ENCODE measurements around the gene OPN4. TPM values are rescaled to one million over a fixed set of nuclear protein-coding genes. Genes with fewer than 3 reads are reported as not detected.

The OPN4 gene
- total RNA-seq, 1 donor from 2014 or later, result not detected

GRCh38 chr10:86632951-86633350 is 21.4 kb upstream of the OPN4 start:
- no peaks in the 10 kb centered on the region for H4K20me1 ChIP-seq (ENCODE audit: insufficient read depth, low read length)
- TF ChIP-seq EZH2 (IDR thresholded peaks at IDR 0.05; ENCODE audit: insufficient read depth, low read length), result no peak
- TF ChIP-seq CTCF (IDR thresholded peaks at IDR 0.05; ENCODE audit: insufficient read depth, low read depth, low read length), result no peak
- FAIRE-seq, result no peak
- no peak overlapping the region for H3K4me2 ChIP-seq (ENCODE audit: low read length)
- H3K9me3 ChIP-seq (ENCODE audit: insufficient read depth, low read depth, low read length), result no peaks in the 10 kb centered on the region
- H2AFZ ChIP-seq (ENCODE audit: low read depth, low read length), result no peak overlapping the region
- no peak for DNase-seq (ENCODE audit: low read depth)
- Mint-ChIP-seq H3K4me1 (ENCODE audit: low read depth, unreplicated experiment) (peaks cover 7% of the 10 kb centered on the region), H3K27ac (ENCODE audit: unreplicated experiment) (no peak overlapping the region), H3K27me3 (ENCODE audit: low read depth, unreplicated experiment) (peaks cover 20% of the 10 kb centered on the region), H3K36me3 (ENCODE audit: low read depth, unreplicated experiment) (no peaks in the 10 kb centered on the region), H3K9me3 (ENCODE audit: unreplicated experiment) (no peaks in the 10 kb centered on the region), H3K4me3 (ENCODE audit: unreplicated experiment) (no peak overlapping the region)
- no peak overlapping the region for H3K27ac ChIP-seq (ENCODE audit: low read depth, low read length)
- no peaks in the 10 kb centered on the region for H3K36me3 ChIP-seq (ENCODE audit: insufficient read depth, low read length)
- H3K79me2 ChIP-seq (ENCODE audit: insufficient read depth, low read length), result no peaks in the 10 kb centered on the region
- H3K4me1 ChIP-seq (ENCODE audit: insufficient read depth, low read length), result peaks cover 13% of the 10 kb centered on the region
- no peak overlapping the region for H3K4me3 ChIP-seq (ENCODE audit: insufficient read depth, low read depth, low read length)
- no peak overlapping the region for H3K9ac ChIP-seq (ENCODE audit: low read length)
- H3K27me3 ChIP-seq (ENCODE audit: insufficient read depth, low read length), result peaks cover 2% of the 10 kb centered on the region

- Mint-ChIP-seq H3K27me3 (ENCODE audit: low read depth, unreplicated experiment) (peaks cover 20% of the 10 kb centered on the region), H3K9me3 (ENCODE audit: unreplicated experiment) (no peaks in the 10 kb centered on the region), H3K4me1 (ENCODE audit: low read depth, unreplicated experiment) (peaks cover 7% of the 10 kb centered on the region), H3K27ac (ENCODE audit: unreplicated experiment) (peak overlapping the region; percentile 51), H3K4me3 (ENCODE audit: unreplicated experiment) (no peak overlapping the region), H3K36me3 (ENCODE audit: low read depth, unreplicated experiment) (no peaks in the 10 kb centered on the region)
- H3K27ac ChIP-seq (ENCODE audit: low read depth, low read length), result no peak overlapping the region
- H3K9ac ChIP-seq (ENCODE audit: low read length), result no peak overlapping the region
- H4K20me1 ChIP-seq (ENCODE audit: insufficient read depth, low read length), result no peaks in the 10 kb centered on the region
- DNase-seq (ENCODE audit: low read depth), result peak; percentile 93
- no peak overlapping the region for H3K4me3 ChIP-seq (ENCODE audit: insufficient read depth, low read depth, low read length)
- peak; percentile 98 for FAIRE-seq
- H3K4me2 ChIP-seq (ENCODE audit: low read length), result peak overlapping the region; percentile 39
- H3K79me2 ChIP-seq (ENCODE audit: insufficient read depth, low read length), result no peaks in the 10 kb centered on the region
- peaks cover 13% of the 10 kb centered on the region for H3K4me1 ChIP-seq (ENCODE audit: insufficient read depth, low read length)
- no peaks in the 10 kb centered on the region for H3K9me3 ChIP-seq (ENCODE audit: insufficient read depth, low read depth, low read length)
- H3K27me3 ChIP-seq (ENCODE audit: insufficient read depth, low read length), result peaks cover 2% of the 10 kb centered on the region
- TF ChIP-seq EZH2 (IDR thresholded peaks at IDR 0.05; ENCODE audit: insufficient read depth, low read length) (no peak), CTCF (IDR thresholded peaks at IDR 0.05; ENCODE audit: insufficient read depth, low read depth, low read length) (no peak)
- no peaks in the 10 kb centered on the region for H3K36me3 ChIP-seq (ENCODE audit: insufficient read depth, low read length)
- H2AFZ ChIP-seq (ENCODE audit: low read depth, low read length), result no peak overlapping the region
These were observed 18.9 kb upstream of the OPN4 start for GRCh38 chr10:86635402-86635801.

- no peak overlapping the region for H3K4me2 ChIP-seq (ENCODE audit: low read length)
- H3K79me2 ChIP-seq (ENCODE audit: insufficient read depth, low read length), result no peaks in the 10 kb centered on the region
- H4K20me1 ChIP-seq (ENCODE audit: insufficient read depth, low read length), result no peaks in the 10 kb centered on the region
- FAIRE-seq (no peak), DNase-seq (ENCODE audit: low read depth) (no peak)
- H3K27ac ChIP-seq (ENCODE audit: low read depth, low read length), result peak overlapping the region; percentile 8
- no peaks in the 10 kb centered on the region for H3K36me3 ChIP-seq (ENCODE audit: insufficient read depth, low read length)
- H3K27ac Mint-ChIP-seq (ENCODE audit: unreplicated experiment), result peak overlapping the region; percentile 51
- peaks cover 2% of the 10 kb centered on the region for H3K27me3 ChIP-seq (ENCODE audit: insufficient read depth, low read length)
- H3K27me3 Mint-ChIP-seq (ENCODE audit: low read depth, unreplicated experiment), result peaks cover 16% of the 10 kb centered on the region
- H3K4me3 ChIP-seq (ENCODE audit: insufficient read depth, low read depth, low read length), result no peak overlapping the region
- TF ChIP-seq EZH2 (IDR thresholded peaks at IDR 0.05; ENCODE audit: insufficient read depth, low read length) (no peak), CTCF (IDR thresholded peaks at IDR 0.05; ENCODE audit: insufficient read depth, low read depth, low read length) (no peak)
- no peaks in the 10 kb centered on the region for H3K36me3 Mint-ChIP-seq (ENCODE audit: low read depth, unreplicated experiment)
- peaks cover 13% of the 10 kb centered on the region for H3K4me1 ChIP-seq (ENCODE audit: insufficient read depth, low read length)
- no peak overlapping the region for H3K4me3 Mint-ChIP-seq (ENCODE audit: unreplicated experiment)
- peaks cover 7% of the 10 kb centered on the region for H3K4me1 Mint-ChIP-seq (ENCODE audit: low read depth, unreplicated experiment)
- H3K9ac ChIP-seq (ENCODE audit: low read length), result no peak overlapping the region
- H3K9me3 Mint-ChIP-seq (ENCODE audit: unreplicated experiment), result no peaks in the 10 kb centered on the region
- H3K9me3 ChIP-seq (ENCODE audit: insufficient read depth, low read depth, low read length), result no peaks in the 10 kb centered on the region
- no peak overlapping the region for H2AFZ ChIP-seq (ENCODE audit: low read depth, low read length)
These were observed 18.0 kb upstream of the OPN4 start for GRCh38 chr10:86636311-86636710.

All from astrocyte (in vitro differentiated cells and primary cell).